Omental fat pad (tissue), 4 donors: ENCODE results near the gene CNPY2. TPM values are rescaled to one million over a fixed set of nuclear protein-coding genes. Genes with fewer than 3 reads are reported as not detected.
"Not testable (repeated sequence)": the region's sequence is repeated elsewhere in the genome, so short reads cannot be mapped to it uniquely, and the experiment has no call there.

Experiments used
- ATAC-seq: fragments of 150-250 bp; one replicate; pipeline ENCODE4 v1.9.1; 2016; ENCODE audit warnings: mild to moderate bottlenecking, moderate library complexity; ENCODE audit not compliant: low FRiP score
- DNase-seq: peaks from one replicate; pipeline ENCODE4 v3.0.0-alpha.2; 2019; ENCODE audit warnings: low spot score
- total RNA-seq, 4 donors: library from RNA; depleted of rRNA; stranded (reverse); fragments of >200 nt; gene quantifications; one replicate each; pipeline ENCODE4 v1.1.0, GENCODE V29; 2016
- TF ChIP-seq, protein P1 (sequence below), 3 donors: fragments of 450-650 bp; IDR thresholded peaks; one replicate each; pipeline ENCODE4 v1.5.1; 2016 to 2017; ENCODE audit warnings: antibody characterized with exemption in 3 of 3, mild to moderate bottlenecking in 3 of 3, moderate library complexity in 2 of 3

The CNPY2 gene
- total RNA-seq, 4 donors from 2014 or later = 60.4 to 77.8 (median 69.7) TPM

DNA sequence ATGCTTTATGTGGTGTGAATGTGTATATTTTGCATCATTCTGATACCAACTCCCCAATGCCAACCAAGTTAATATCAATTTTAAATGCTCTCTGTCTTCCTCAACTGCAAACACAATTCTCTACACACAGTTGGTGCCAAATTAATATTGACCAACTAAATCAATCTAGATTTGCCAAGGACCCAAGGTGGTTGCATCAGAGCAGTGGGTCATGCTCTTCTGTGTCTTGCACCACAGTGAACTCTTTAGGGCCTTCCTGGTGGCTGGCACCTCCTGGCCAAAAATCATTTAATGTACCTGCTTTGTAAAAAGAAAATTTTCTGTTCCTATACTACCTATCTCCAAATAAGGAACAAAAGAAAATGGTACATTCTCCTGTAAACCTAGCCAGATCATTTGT is 34.9 kb downstream of the CNPY2 start:
- ATAC-seq (no peak), DNase-seq (no peak)
- TF ChIP-seq, protein P1, sequence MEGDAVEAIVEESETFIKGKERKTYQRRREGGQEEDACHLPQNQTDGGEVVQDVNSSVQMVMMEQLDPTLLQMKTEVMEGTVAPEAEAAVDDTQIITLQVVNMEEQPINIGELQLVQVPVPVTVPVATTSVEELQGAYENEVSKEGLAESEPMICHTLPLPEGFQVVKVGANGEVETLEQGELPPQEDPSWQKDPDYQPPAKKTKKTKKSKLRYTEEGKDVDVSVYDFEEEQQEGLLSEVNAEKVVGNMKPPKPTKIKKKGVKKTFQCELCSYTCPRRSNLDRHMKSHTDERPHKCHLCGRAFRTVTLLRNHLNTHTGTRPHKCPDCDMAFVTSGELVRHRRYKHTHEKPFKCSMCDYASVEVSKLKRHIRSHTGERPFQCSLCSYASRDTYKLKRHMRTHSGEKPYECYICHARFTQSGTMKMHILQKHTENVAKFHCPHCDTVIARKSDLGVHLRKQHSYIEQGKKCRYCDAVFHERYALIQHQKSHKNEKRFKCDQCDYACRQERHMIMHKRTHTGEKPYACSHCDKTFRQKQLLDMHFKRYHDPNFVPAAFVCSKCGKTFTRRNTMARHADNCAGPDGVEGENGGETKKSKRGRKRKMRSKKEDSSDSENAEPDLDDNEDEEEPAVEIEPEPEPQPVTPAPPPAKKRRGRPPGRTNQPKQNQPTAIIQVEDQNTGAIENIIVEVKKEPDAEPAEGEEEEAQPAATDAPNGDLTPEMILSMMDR (IDR thresholded peaks at IDR 0.05) = no peak

DNA sequence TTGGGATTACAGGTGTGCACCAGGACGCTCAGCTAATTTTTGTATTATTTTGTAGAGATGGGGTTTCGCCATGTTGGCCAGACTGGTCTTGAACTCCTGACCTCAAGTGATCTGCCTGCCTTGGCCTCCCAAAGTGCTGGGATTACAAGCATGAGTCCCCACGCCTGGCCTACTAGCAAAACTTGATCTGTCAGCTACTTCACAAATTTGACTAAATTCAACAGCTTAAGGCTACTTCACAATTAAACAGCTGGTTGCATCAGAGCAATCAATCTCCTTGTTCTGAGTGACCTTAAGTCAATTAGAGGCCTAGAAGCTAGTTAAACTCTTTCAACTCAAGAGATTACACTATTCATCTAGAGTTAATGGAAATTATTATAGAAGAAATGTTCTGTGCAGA is 36.9 kb downstream of the CNPY2 start:
- ATAC-seq = no peak
- no peak for DNase-seq
- TF ChIP-seq, protein P1 (IDR thresholded peaks at IDR 0.05) = no peak

DNA sequence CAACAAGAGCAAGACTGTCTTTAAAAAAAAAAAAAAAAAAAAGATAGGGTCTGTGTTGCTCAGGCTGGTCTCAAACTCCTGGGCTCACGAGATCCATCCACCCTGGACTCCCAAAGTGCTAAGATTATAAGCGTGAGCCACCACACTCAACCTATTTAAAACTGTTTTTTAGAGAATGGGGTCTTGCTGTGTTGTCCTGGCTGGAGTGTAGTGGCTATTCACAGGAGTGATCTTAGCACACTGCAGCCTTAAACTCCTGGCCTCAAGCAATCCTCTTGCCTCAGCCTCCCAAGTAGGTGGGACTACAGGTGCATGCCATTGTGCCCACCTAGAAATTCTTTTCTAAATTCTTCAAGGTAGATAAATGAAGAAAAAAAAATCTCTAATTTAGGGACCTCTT is 41.5 kb downstream of the CNPY2 start:
- TF ChIP-seq, protein P1 (IDR thresholded peaks at IDR 0.05) = no peak
- DNase-seq (no peak), ATAC-seq (no peak)

DNA sequence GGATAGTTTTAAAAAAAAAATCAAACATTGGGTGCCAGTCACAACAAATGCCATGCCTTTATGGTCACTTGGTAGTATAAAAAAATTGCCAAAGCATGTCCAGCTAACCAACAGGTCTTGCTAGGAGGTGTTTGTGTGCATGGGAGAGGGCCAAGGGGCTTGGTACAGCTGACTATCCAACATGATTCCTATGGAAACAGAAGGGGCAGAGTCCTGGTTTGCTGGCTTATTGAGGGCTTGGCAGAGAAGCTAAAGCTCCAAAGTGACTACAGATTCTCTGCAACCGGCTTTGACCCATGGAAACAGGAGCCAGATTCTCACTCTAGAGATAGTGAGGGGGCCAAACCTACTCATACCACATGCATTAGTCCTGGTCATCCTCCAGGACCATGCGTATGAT is 43.3 kb downstream of the CNPY2 start:
- not testable (repeated sequence) for ATAC-seq, DNase-seq

DNA sequence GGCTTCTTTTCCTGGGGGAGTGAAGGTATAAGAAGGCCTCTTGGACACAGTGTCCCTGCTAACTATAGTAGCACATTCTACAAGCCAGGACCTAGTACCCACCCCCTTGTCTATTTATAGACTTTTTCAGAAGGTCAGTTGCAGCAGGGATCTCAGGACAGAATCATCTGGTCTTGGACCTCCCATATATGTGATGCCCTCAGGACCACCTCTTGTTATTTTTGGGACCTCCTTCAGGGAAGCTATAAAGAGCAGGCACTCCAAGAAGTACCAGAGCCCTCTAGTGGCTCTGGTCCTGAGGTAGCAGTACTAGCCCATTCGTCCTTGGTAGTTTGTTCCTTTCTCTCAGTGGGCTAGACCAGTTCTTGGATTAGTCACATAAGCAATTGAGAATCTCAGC is 44.8 kb downstream of the CNPY2 start:
- ATAC-seq = no peak
- DNase-seq = no peak
- TF ChIP-seq, protein P1 (IDR thresholded peaks at IDR 0.05) = no peak

DNA sequence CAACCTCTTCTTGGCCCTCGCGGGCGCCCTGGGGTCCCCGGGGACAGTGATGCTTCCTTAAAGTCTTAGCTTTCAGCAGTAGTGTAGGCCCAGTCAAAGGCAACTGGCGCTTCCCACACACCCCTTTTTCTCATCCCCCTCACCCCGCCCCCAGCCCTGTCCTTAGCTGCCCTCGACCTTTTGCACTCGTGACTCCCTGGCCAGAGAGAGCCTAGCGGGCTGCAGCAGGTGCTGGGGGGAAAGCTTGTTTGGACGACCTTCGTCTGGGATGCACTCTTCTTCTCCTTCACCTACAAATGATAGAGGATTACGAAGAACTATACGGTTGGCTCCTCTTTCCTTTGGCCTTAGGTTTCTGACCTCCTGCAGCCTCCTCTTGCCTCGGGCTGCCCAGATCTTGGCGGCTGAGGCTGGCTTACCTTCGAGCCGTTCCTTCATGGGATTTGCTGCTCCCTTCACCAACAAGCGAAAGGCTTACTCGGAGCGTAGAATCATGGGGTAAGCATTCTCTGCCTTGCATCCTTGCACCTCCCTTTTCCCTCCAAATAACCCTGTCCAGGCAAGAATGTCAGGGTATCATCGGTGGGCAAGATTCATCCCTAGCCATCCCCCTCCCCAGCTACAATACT is 48.2 kb downstream of the CNPY2 start:
- no peak for DNase-seq
- TF ChIP-seq, protein P1 (IDR thresholded peaks at IDR 0.05) = no peak
- peak; percentile 38 for ATAC-seq

DNA sequence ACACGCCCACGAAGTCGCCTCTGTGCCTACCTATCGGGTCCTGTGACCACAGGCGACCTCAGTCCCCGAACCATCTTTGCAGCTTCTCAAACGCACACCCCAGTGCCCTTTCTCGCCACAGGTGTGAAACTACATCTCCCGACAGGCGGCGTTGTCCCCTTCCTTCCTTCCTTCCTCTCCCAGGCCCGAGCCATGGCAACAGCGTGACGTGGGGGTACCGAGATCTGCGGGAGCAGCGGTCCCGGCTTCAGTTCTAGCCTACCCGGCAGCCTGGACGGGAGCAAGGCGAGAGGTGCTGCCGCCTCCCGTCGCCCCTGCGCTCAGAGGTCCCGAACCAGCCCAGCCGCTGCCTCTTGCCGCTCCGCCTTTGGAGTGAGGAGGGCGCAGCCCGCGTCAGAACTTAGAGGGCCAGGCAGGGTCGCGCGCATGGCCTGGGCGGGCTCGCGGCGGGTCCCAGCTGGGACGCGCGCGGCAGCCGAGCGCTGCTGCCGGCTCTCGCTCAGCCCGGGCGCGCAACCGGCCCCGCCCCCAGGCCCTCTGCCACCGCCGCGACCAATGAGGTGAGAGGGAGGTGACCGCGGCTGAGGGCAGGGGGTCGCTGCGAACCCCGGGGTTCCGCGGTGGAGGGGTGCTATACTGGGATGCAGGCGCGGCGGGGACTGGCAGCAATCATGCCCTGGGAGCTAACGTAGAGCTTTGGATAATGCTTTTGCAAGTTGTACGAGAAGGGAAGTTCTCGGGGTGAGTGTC is 48.9 kb downstream of the CNPY2 start, which contains the start of gene COQ10A:
Gene COQ10A, plus strand, starts transcription at position 250 of the 750 bp plus-strand sequence. Its CDS starts 177 bp downstream, at position 427.
- TF ChIP-seq, protein P1 (IDR thresholded peaks at IDR 0.05) = peak in 1 of 3 donors; percentile 19
- ATAC-seq (peak; percentile 95), DNase-seq (peak; percentile 76)

DNA sequence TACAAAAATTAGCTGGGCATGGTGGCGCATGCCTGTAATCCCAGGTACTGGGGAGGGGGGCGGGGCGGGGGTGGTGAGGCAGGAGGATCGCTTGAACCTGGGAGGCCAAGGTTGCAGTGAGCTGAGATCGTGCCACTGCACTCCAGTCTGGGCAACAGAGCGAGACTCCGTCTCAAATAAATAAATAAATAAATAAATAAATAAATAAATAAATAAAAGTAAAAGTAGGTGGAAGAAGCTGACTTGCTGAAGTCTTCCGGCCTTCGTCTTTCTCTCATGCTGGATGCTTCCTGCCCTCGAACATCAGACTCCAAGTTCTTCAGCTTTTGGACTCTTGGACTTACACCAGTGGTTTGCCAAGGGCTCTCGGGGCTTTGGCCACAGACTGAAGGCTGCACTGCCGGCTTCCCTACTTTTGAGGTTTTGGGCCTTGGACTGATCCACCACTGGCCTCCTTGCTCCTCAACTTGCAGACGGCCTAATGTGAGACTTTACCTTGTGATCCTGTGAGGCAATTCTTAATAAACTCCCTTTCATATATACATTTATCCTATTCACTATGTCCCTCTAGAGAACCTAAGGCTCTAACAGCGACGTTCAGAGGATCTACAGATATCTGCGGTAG is 49.6 kb downstream of the CNPY2 start:
- not testable (repeated sequence) for DNase-seq, ATAC-seq

DNA sequence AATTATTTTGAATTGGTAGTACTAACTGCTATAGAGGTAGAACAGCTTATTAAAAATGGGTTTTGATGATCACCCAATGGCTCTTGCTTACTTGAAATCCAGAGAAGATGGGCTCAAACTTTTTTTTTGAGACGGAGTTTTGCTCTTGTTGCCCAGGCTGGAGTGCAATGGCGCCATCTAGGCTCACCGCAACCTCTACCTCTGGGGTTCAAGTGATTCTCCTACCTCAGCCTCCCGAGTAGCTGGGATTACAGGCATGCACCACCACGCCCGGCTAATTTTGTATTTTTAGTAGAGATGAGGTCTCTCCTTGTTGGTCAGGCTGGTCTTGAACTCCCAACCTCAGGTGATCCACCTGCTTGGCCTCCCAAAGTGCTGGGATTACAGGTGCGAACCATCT is 52.8 kb downstream of the CNPY2 start:
- not testable (repeated sequence) for DNase-seq

More for the DNA sequence above, 52.8 kb downstream of the CNPY2 start:
- ATAC-seq = not testable (repeated sequence)
